NK-92 (cell line): ENCODE measurements around the gene RSPH3.
A peak's percentile ranks its signal among the peaks of the same experiment; 100 is the strongest.
"Not testable (repeated sequence)": the region's sequence is repeated elsewhere in the genome, so short reads cannot be mapped to it uniquely, and the experiment has no call there.

Experiments
- DNase-seq: peaks from one replicate; lab custom pipeline; 2025; ENCODE audit not compliant: unreplicated experiment; lab: John Stamatoyannopoulos, UW

Gene RSPH3

GRCh38 chr6:158999666-159000403 lies at the start of gene RSPH3:
RSPH3 (minus strand) TSS chr6:159000202; CDS start chr6:158999550, 652 bp downstream.
- peak; percentile 52 for DNase-seq

- DNase-seq = no peak
Measured at GRCh38 chr6:159047891-159048685, 48.1 kb upstream of the RSPH3 start.

GRCh38 chr6:159045801-159046200 lies 45.8 kb upstream of the RSPH3 start:
- no peak for DNase-seq

GRCh38 chr6:159044899-159045727 lies 45.1 kb upstream of the RSPH3 start, which contains the start of gene TAGAP:
TAGAP (minus strand) TSS chr6:159044991; CDS start chr6:159044146, 845 bp downstream.
- DNase-seq = peak; percentile 22

GRCh38 chr6:159043947-159044346 lies 43.9 kb upstream of the RSPH3 start:
- no peak for DNase-seq

- no peak for DNase-seq
Measured at GRCh38 chr6:159043251-159043650, 43.2 kb upstream of the RSPH3 start.

GRCh38 chr6:159042826-159043181 lies 42.8 kb upstream of the RSPH3 start:
- no peak for DNase-seq

- DNase-seq = peak; percentile 17
Measured at GRCh38 chr6:159042003-159042825, 42.2 kb upstream of the RSPH3 start.

- DNase-seq = no peak
Measured at GRCh38 chr6:159041181-159041580, 41.2 kb upstream of the RSPH3 start.

- DNase-seq = no peak
Measured at GRCh38 chr6:159039885-159040258, 39.9 kb upstream of the RSPH3 start.

GRCh38 chr6:159038914-159039884 lies 39.2 kb upstream of the RSPH3 start:
- DNase-seq = no peak

GRCh38 chr6:159038318-159038717 lies 38.3 kb upstream of the RSPH3 start:
- not testable (repeated sequence) for DNase-seq

- DNase-seq = no peak
Measured at GRCh38 chr6:159037756-159038290, 37.8 kb upstream of the RSPH3 start.

GRCh38 chr6:159036673-159037072 lies 36.7 kb upstream of the RSPH3 start:
- no peak for DNase-seq

GRCh38 chr6:159035891-159036290 lies 35.9 kb upstream of the RSPH3 start:
- DNase-seq = no peak

GRCh38 chr6:159033160-159034049 lies 33.4 kb upstream of the RSPH3 start:
- DNase-seq = no peak

GRCh38 chr6:159031846-159032245 lies 31.8 kb upstream of the RSPH3 start:
- no peak for DNase-seq

GRCh38 chr6:159030168-159030567 lies 30.2 kb upstream of the RSPH3 start:
- no peak for DNase-seq
